Activated CD4-positive, alpha-beta T cell treated with anti-CD3 and anti-CD28 coated beads, Interleukin-2, amount 10 ng/mL, durations not matched to agents 24 days and 14 days (primary cell): Measurements from ENCODE around the gene ARFGAP3. TPM values are rescaled to one million over a fixed set of nuclear protein-coding genes. Genes with fewer than 3 reads are reported as not detected.

ENCODE experiments used
- DNase-seq: peaks from one replicate; pipeline ENCODE4 v3.0.0; 2022
- H3K27ac Mint-ChIP-seq: one replicate; pipeline ENCODE4 v1.8.0; 2022; ENCODE audit warnings: mild to moderate bottlenecking, mixed read lengths
- H3K27me3 Mint-ChIP-seq: one replicate; pipeline ENCODE4 v1.8.0; 2022; ENCODE audit warnings: mixed read lengths
- H3K36me3 Mint-ChIP-seq: one replicate; pipeline ENCODE4 v1.8.0; 2022; ENCODE audit warnings: low read depth, mild to moderate bottlenecking, mixed read lengths
- H3K4me1 Mint-ChIP-seq: one replicate; pipeline ENCODE4 v1.8.0; 2021; ENCODE audit warnings: mixed read lengths
- H3K4me3 Mint-ChIP-seq: one replicate; pipeline ENCODE4 v1.8.0; 2022; ENCODE audit warnings: mild to moderate bottlenecking, moderate library complexity, mixed read lengths
- H3K9me3 Mint-ChIP-seq: one replicate; pipeline ENCODE4 v1.8.0; 2021; ENCODE audit warnings: mixed read lengths
- intact Hi-C: fragments of 100-400 bp; cut with micrococcal nuclease; formaldehyde crosslinking; loops from one replicate; pipeline ENCODE4 v1.15.1; 2023
- total RNA-seq: library from RNA; stranded (reverse); gene quantifications from 2 replicates; pipeline ENCODE4 v1.2.3, GENCODE V29; 2022

The ARFGAP3 gene
- total RNA-seq, 1 donor from 2014 or later, result 34.8 TPM

GRCh38 chr22:42797011-42797410 is 60.1 kb downstream of the ARFGAP3 start:
- Mint-ChIP-seq H3K9me3 (no peaks in the 10 kb centered on the region), H3K27me3 (no peaks in the 10 kb centered on the region), H3K27ac (no peak overlapping the region), H3K36me3 (peaks cover 16% of the 10 kb centered on the region), H3K4me1 (peaks cover 3% of the 10 kb centered on the region), H3K4me3 (no peak overlapping the region)
- intact Hi-C loops, result no loop called here
- DNase-seq, result no peak

DNA sequence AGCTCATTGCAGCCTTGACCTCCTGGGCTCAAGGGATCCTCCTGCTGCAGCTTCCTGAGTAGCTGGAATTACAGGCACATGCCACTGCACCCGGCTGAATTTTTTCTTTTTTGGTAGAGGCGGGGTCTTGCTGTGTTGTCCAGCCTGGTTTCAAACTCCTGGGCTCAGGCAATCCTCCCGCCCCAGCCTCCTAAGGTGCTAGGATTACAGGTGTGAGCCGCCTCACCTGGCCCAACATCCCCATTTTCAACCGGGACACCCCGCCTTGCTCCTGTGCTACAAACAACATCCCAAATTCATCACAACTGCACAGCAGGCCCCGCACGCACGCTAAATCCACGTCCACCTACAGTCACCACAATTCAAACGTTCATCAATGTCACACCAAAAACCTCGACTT is 61.0 kb downstream of the ARFGAP3 start:
- H3K27ac Mint-ChIP-seq, result no peak overlapping the region
- H3K9me3 Mint-ChIP-seq, result no peaks in the 10 kb centered on the region
- peaks cover 12% of the 10 kb centered on the region for H3K36me3 Mint-ChIP-seq
- no peak for DNase-seq
- H3K4me3 Mint-ChIP-seq, result no peak overlapping the region
- intact Hi-C loops, result no loop called here
- H3K4me1 Mint-ChIP-seq, result peaks cover 3% of the 10 kb centered on the region
- no peaks in the 10 kb centered on the region for H3K27me3 Mint-ChIP-seq

GRCh38 chr22:42794551-42795510 is 62.2 kb downstream of the ARFGAP3 start:
- peaks cover 6% of the 10 kb centered on the region for H3K36me3 Mint-ChIP-seq
- H3K9me3 Mint-ChIP-seq, result no peaks in the 10 kb centered on the region
- H3K27ac Mint-ChIP-seq, result no peak overlapping the region

GRCh38 chr22:42793848-42794405 is 63.1 kb downstream of the ARFGAP3 start:
- Mint-ChIP-seq H3K27ac (no peak overlapping the region), H3K4me1 (peaks cover 3% of the 10 kb centered on the region), H3K4me3 (no peak overlapping the region), H3K36me3 (peaks cover 6% of the 10 kb centered on the region), H3K9me3 (no peaks in the 10 kb centered on the region), H3K27me3 (no peaks in the 10 kb centered on the region)
- intact Hi-C loops, result no loop called here
- DNase-seq, result no peak

More at GRCh38 chr22:42794551-42795510, 62.2 kb downstream of the ARFGAP3 start:
- Mint-ChIP-seq H3K27me3 (no peaks in the 10 kb centered on the region), H3K4me1 (peaks cover 3% of the 10 kb centered on the region), H3K4me3 (no peak overlapping the region)
- DNase-seq, result no peak
- intact Hi-C loops, result no loop called here

DNA sequence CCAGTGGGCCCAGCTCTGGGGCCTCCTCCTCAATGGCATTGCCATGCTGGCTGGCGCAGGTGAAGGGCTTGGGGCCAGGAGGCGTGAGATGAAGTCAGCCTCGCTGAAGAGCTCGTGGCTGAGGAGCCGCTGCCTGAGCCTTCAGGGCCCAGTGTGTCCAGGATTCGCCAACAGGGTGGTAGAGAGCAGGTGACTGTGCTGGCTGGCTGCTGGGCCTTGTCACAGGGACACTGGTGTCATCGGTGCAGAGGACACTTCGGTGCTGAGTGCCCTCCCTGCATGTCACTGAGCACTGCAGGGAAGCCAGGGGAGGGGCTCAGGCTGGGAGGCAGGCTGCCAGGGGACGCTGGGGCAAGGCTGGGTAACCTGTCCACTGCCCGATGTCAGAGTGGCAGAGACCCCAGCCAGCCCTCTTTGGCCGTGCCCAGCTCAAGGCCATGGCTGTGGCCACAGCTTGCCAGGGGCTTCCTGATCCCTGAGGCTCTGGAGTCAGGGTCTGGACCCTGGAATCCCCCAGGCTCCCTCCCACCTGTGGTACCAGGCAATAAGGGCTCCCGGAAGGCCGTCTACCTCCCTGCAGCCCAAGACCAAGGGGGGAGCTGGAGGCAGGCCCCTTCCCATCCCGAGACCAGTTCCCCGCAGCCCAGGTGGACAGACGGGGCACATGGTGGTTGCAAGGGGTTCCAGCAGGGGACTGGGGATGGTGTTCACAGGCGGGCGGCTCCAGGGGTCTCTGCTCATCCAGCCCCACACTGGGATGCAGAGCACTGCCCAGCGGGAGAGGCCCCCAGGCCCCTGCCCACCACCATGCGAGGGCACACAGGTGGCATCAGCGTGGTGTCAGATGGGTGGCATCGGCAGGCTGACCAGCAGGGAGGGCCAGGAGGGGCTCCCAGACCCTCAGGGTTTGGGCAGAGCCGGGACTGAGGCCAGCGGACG is 63.9 kb downstream of the ARFGAP3 start:
- H3K27me3 Mint-ChIP-seq, result no peaks in the 10 kb centered on the region
- H3K4me3 Mint-ChIP-seq, result no peak overlapping the region
- H3K4me1 Mint-ChIP-seq, result peaks cover 3% of the 10 kb centered on the region
- H3K36me3 Mint-ChIP-seq, result peaks cover 6% of the 10 kb centered on the region
- no peak overlapping the region for H3K27ac Mint-ChIP-seq
- no peak for DNase-seq
- H3K9me3 Mint-ChIP-seq, result no peaks in the 10 kb centered on the region
- intact Hi-C loops, result no loop called here

- no peak overlapping the region for H3K27ac Mint-ChIP-seq
- H3K9me3 Mint-ChIP-seq, result no peaks in the 10 kb centered on the region
- intact Hi-C loops, result no loop called here
These were observed 64.6 kb downstream of the ARFGAP3 start for GRCh38 chr22:42792453-42792908.

GRCh38 chr22:42791721-42792452 is 65.2 kb downstream of the ARFGAP3 start:
- H3K27ac Mint-ChIP-seq, result no peak overlapping the region
- intact Hi-C loops, result no loop called here
- no peaks in the 10 kb centered on the region for H3K9me3 Mint-ChIP-seq
- no peak for DNase-seq
- no peaks in the 10 kb centered on the region for H3K27me3 Mint-ChIP-seq
- no peaks in the 10 kb centered on the region for H3K4me1 Mint-ChIP-seq
- H3K4me3 Mint-ChIP-seq, result no peak overlapping the region
- H3K36me3 Mint-ChIP-seq, result peaks cover 2% of the 10 kb centered on the region

More at GRCh38 chr22:42792453-42792908, 64.6 kb downstream of the ARFGAP3 start:
- H3K27me3 Mint-ChIP-seq, result no peaks in the 10 kb centered on the region
- H3K4me3 Mint-ChIP-seq, result no peak overlapping the region
- DNase-seq, result no peak
- peaks cover 3% of the 10 kb centered on the region for H3K36me3 Mint-ChIP-seq
- peaks cover under 1% of the 10 kb centered on the region for H3K4me1 Mint-ChIP-seq

DNA sequence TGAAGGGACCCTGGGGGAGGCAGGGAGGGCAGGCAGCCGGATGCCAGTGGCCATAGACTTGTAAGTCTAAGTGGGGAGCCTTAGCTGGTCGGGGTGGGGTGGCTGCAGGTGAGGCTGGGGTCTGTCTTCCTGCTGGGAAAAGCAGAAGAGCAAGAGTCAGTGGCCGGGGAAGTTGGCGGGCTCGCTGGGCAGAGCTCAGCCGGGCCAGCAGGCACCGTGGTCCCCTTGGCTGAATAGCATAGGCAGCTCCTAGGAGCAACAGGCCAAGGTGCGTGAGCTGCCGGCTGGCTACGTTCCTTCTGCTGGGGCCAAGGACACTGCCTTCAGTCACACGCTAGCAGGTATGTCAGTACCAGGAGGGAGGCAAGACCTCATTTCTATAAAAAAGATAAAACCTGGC is 68.6 kb downstream of the ARFGAP3 start:
- no peaks in the 10 kb centered on the region for H3K27me3 Mint-ChIP-seq
- H3K9me3 Mint-ChIP-seq, result no peaks in the 10 kb centered on the region
- H3K4me3 Mint-ChIP-seq, result no peak overlapping the region
- no peaks in the 10 kb centered on the region for H3K36me3 Mint-ChIP-seq
- no peak for DNase-seq
- intact Hi-C loops, result no loop called here
- H3K27ac Mint-ChIP-seq, result no peak overlapping the region
- no peaks in the 10 kb centered on the region for H3K4me1 Mint-ChIP-seq

GRCh38 chr22:42788021-42788420 is 69.1 kb downstream of the ARFGAP3 start:
- Mint-ChIP-seq H3K4me1 (no peaks in the 10 kb centered on the region), H3K36me3 (no peaks in the 10 kb centered on the region), H3K27ac (no peak overlapping the region), H3K4me3 (no peak overlapping the region), H3K9me3 (no peaks in the 10 kb centered on the region), H3K27me3 (no peaks in the 10 kb centered on the region)
- intact Hi-C loops, result no loop called here
- DNase-seq, result no peak

DNA sequence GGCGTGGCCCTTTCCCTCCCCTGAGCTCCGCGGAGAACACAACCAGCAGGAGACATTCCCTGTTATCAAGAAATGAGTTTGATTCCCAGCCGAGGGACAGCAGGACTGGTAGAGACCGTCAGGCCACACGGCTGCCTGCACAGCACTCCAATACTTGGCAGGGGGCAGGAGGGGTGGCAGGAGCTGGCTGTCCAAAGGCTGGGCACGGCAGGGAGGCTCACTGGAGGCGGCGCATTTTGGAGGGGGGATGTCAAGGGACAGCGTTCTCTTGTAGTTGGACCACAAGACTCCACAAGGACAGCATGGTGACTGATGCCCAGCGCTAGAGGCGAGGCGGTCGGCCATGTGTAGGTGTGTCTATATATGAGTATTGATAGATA is 69.7 kb downstream of the ARFGAP3 start:
- Mint-ChIP-seq H3K9me3 (no peaks in the 10 kb centered on the region), H3K4me1 (no peaks in the 10 kb centered on the region), H3K27me3 (no peaks in the 10 kb centered on the region), H3K27ac (no peak overlapping the region), H3K36me3 (no peaks in the 10 kb centered on the region), H3K4me3 (no peak overlapping the region)
- no peak for DNase-seq
- intact Hi-C loops, result no loop called here

DNA sequence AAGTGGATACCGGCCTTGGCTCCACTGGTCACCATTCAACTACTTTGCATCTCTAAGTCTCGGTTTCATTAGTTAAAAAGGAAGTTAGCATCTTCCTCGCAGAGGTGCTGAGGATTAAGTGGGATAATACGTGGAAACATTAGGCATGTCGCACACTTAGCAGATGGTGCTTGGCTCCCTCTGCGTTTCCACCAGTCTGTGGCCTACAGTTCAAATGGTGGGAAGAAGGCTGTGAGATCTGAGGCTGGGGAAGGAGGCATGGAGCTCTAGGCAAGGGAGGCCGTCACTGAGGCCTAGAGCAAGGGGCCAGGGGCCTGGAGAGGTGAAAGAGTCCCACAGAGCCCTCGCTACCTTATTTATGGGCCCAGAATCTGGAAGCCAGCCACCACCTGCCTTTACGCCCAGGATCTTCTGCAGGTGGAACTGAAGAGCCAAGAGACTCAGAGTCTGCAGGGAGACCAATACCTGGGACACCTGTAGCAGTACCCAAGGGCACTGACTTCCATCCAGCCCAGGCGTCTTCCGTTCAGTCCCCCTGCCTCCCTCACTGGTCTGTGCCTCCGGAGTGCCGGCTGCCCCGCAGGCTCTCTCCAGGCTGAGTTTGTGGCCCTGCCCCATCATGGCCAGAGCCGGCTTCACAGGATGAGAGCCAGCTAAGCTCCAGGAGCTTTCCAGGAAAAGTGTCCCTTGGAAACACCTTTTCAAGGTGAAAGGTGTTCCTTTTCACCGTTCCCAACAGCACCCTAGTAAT is 70.3 kb downstream of the ARFGAP3 start:
- intact Hi-C loops, result no loop called here

DNA sequence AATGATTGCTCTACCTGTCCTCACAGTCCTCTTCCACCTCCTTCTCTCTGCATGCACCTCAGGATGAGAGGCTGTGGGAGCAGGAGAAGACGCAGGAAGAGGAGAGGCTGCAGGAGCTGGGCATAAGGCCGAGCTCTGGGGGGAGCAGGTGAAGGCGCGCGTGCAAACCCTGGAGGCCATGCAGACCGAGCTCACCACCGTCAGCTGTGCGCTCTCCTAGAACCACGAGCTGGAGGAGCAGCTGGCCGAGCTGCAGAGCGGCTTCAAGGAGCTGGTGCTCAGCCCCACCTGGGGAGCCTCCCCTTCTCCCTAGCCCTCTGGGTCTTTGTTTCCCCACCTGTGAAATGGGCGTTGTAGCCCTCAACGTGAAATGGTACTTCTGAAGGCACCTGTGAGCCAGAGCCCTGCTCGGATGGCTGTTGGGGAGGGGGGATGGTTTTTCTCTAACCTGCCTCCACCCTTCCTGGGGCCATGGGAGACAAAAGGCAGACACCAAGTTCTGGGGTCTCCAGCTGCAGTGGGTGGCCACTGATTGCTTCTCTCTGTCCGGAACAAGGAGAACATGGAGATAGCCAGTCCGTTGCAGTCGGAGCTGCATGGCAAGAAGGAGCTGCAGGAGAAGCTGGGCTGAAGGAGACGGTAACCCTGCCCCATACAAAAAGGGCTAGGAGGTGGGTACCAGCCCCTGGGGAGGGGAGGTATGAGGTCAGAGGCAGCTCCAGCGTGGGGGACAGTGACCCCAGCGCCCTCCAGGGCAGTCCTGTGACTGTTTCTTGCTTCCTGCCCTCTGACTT is 71.2 kb downstream of the ARFGAP3 start:
- no peak for DNase-seq
- Mint-ChIP-seq H3K9me3 (no peaks in the 10 kb centered on the region), H3K36me3 (no peaks in the 10 kb centered on the region), H3K27me3 (no peaks in the 10 kb centered on the region), H3K4me1 (no peaks in the 10 kb centered on the region), H3K27ac (no peak overlapping the region), H3K4me3 (no peak overlapping the region)
- intact Hi-C loops, result no loop called here

More for the DNA sequence above, 70.3 kb downstream of the ARFGAP3 start:
- H3K27ac Mint-ChIP-seq, result no peak overlapping the region
- no peaks in the 10 kb centered on the region for H3K27me3 Mint-ChIP-seq
- H3K4me3 Mint-ChIP-seq, result no peak overlapping the region
- H3K9me3 Mint-ChIP-seq, result no peaks in the 10 kb centered on the region
- no peaks in the 10 kb centered on the region for H3K4me1 Mint-ChIP-seq
- no peak for DNase-seq
- no peaks in the 10 kb centered on the region for H3K36me3 Mint-ChIP-seq
